ENCODE results near the gene PPM1E. TPM values are rescaled to one million over a fixed set of nuclear protein-coding genes. Genes with fewer than 3 reads are reported as not detected.

The PPM1E gene
- polyA plus RNA-seq, 2 of the 4 experiments (the other 2 are of a cell fraction) = 0.05 to 0.25 TPM

GRCh38 chr17:58802188-58802587 lies 46.5 kb downstream of the PPM1E start:
- ChIA-PET CTCF (interaction anchor here (1.2 kb wide), 2 partner anchors 24 to 151 kb away, joined by 3 to 4 read pairs; no protein-coding TSS in a partner anchor), POLR2A (no interaction called here)
- no peak overlapping the region for H3K4me3 ChIP-seq
- no peak overlapping the region for H3K27ac ChIP-seq
- H3K4me2 ChIP-seq = no peak overlapping the region
- WGBS (ENCODE audit: missing lambda C conversion rate) = 0% methylated on average over 1 of the region's 1 CpG
- peaks cover 8% of the 10 kb centered on the region for H3K9me3 ChIP-seq
- DNase-seq (ENCODE audit: low read depth in 1 of 2, low spot score in 1 of 2) = no peak
- H3K4me1 ChIP-seq = no peaks in the 10 kb centered on the region
- FAIRE-seq = no peak
- no peak for ATAC-seq
- no peak for TF ChIP-seq HMGXB4 (CRISPR knock-in tag; IDR thresholded peaks at IDR 0.05; ENCODE audit: borderline replicate concordance)
- TF ChIP-seq RCOR1 (IDR thresholded peaks at IDR 0.05; ENCODE audit: low read depth, low read length) = no peak
- TF ChIP-seq BHLHE40 (IDR thresholded peaks at IDR 0.05; ENCODE audit: low read depth, low read length) = no peak
- TF ChIP-seq MYC (IDR thresholded peaks at IDR 0.05; ENCODE audit: borderline replicate concordance, low read length) = no peak
- no peak for TF ChIP-seq CEBPB (IDR thresholded peaks at IDR 0.05)
- TF ChIP-seq CHD4 (IDR thresholded peaks at IDR 0.05; ENCODE audit: borderline replicate concordance) = no peak
- no peak for TF ChIP-seq CHD2 (IDR thresholded peaks at IDR 0.05; ENCODE audit: low read length, partially characterized antibody)
- no peak for TF ChIP-seq TP53 (CRISPR knock-in tag; IDR thresholded peaks at IDR 0.05)
- no peak for TF ChIP-seq ESRRA (IDR thresholded peaks at IDR 0.05; ENCODE audit: borderline replicate concordance, low read length)
- no peak for TF ChIP-seq RNF2 (IDR thresholded peaks at IDR 0.05; ENCODE audit: borderline replicate concordance, low read depth)
- TF ChIP-seq JUN (IDR thresholded peaks at IDR 0.05) = no peak
- TF ChIP-seq EHF (CRISPR knock-in tag; IDR thresholded peaks at IDR 0.05) = no peak
- no peak for TF ChIP-seq ZNF302 (CRISPR knock-in tag; IDR thresholded peaks at IDR 0.05)
- no peak for TF ChIP-seq NPAS2 (CRISPR knock-in tag; IDR thresholded peaks at IDR 0.05; ENCODE audit: borderline replicate concordance)
- TF ChIP-seq TFCP2L1 (CRISPR knock-in tag; IDR thresholded peaks at IDR 0.05) = no peak
- no peak for TF ChIP-seq RFX5 (IDR thresholded peaks at IDR 0.05)
- TF ChIP-seq FOSB (CRISPR knock-in tag; IDR thresholded peaks at IDR 0.05) = no peak
- no peak for TF ChIP-seq EP300 (IDR thresholded peaks at IDR 0.05)
- no peak for TF ChIP-seq RARB (CRISPR knock-in tag; IDR thresholded peaks at IDR 0.05)

- no peak for DNase-seq (ENCODE audit: low read depth in 1 of 2, low spot score in 1 of 2)
- ChIA-PET CTCF (no interaction called here), POLR2A (no interaction called here)
- Histone ChIP-seq H3K27ac (no peak overlapping the region), H3K4me3 (no peak overlapping the region), H3K4me2 (no peak overlapping the region), H3K4me1 (no peaks in the 10 kb centered on the region), H3K9me3 (peaks cover 8% of the 10 kb centered on the region)
- FAIRE-seq = peak; percentile 51
- WGBS (ENCODE audit: missing lambda C conversion rate) = 60% methylated on average over 5 of the region's 5 CpGs
- ATAC-seq = no peak
- TF ChIP-seq HOXB5 (CRISPR knock-in tag; IDR thresholded peaks at IDR 0.05) (no peak), ELK1 (IDR thresholded peaks at IDR 0.05; ENCODE audit: low read depth, low read length) (no peak), RNF2 (IDR thresholded peaks at IDR 0.05; ENCODE audit: borderline replicate concordance, low read depth) (no peak), CEBPB (IDR thresholded peaks at IDR 0.05) (no peak), FOSL2 (IDR thresholded peaks at IDR 0.05) (no peak), FOSL2 (CRISPR knock-in tag; IDR thresholded peaks at IDR 0.05) (no peak), USF2 (IDR thresholded peaks at IDR 0.05) (no peak)
Measured at GRCh38 chr17:58806046-58806445, 50.4 kb downstream of the PPM1E start.

Data from A549 (cell line).